K562 (cell line): Measurements from ENCODE around the gene ZNF37A. TPM values are rescaled to one million over a fixed set of nuclear protein-coding genes. Genes with fewer than 3 reads are reported as not detected.
A peak's percentile ranks its signal among the peaks of the same experiment; 100 is the strongest.

Experiments
- ATF1 ChIP-seq, 2 experiments: fragments of 450-650 bp in 1 of 2; IDR thresholded peaks; 2 replicates each; pipeline ENCODE4 v1.6.1; 2016; ENCODE audit warnings: missing compliant biosample characterization in 1 of 2, missing genetic modification characterization in 1 of 2
- BDP1 ChIP-seq: IDR thresholded peaks from 3 replicates; pipeline ENCODE4 v1.6.1; 2011; ENCODE audit not compliant: insufficient read length, insufficient read depth
- ETV5 ChIP-seq: sonication (generic); formaldehyde crosslinking; IDR thresholded peaks from 2 replicates; pipeline ENCODE4 v1.4.0; 2020; ENCODE audit warnings: low read depth, mild to moderate bottlenecking, missing genetic modification reagents
- LEF1 ChIP-seq: fragments of 450-650 bp; IDR thresholded peaks from 2 replicates; pipeline ENCODE4 v1.6.1; 2016; ENCODE audit warnings: mild to moderate bottlenecking
- MGA ChIP-seq: fragments of 450-650 bp; IDR thresholded peaks from 2 replicates; pipeline ENCODE4 v1.6.1; 2016; ENCODE audit warnings: mild to moderate bottlenecking, moderate library complexity
- PHF8 ChIP-seq: fragments of 200-600 bp; sonication (generic); IDR thresholded peaks from 2 replicates; pipeline ENCODE4 v1.6.1; 2012; ENCODE audit warnings: mixed run types, mild to moderate bottlenecking, inconsistent platforms, low read length, moderate library complexity, borderline replicate concordance
- ZBTB11 ChIP-seq, 3 experiments: fragments of 200-800 bp in 1 of 3; fragments of 250-450 bp in 1 of 3; fragments of 450-650 bp in 1 of 3; sonication (Bioruptor Pico) in 1 of 3; sonication (Bioruptor generic) in 1 of 3; formaldehyde crosslinking in 1 of 3; IDR thresholded peaks; 2 replicates each; pipeline versions ENCODE4 v1.6.1 to v1.8.0; 2016 to 2022; ENCODE audit warnings: mild to moderate bottlenecking in 2 of 3, missing genetic modification characterization in 2 of 3, missing compliant biosample characterization in 1 of 3, moderate library complexity in 1 of 3
- ZBTB12 ChIP-seq: fragments of 250-450 bp; sonication (Bioruptor Pico); IDR thresholded peaks from 2 replicates; pipeline ENCODE4 v1.4.0; 2020
- ZFX ChIP-seq: sonication (generic); formaldehyde crosslinking; IDR thresholded peaks from 2 replicates; pipeline ENCODE4 v1.8.0; 2022; ENCODE audit warnings: mild to moderate bottlenecking, missing genetic modification reagents, moderate library complexity
- ZSCAN32 ChIP-seq: fragments of 450-650 bp; formaldehyde crosslinking; IDR thresholded peaks from 2 replicates; pipeline ENCODE4 v1.4.0; 2020; ENCODE audit warnings: mild to moderate bottlenecking, moderate library complexity
- polyA plus RNA-seq, 8 experiments: library from polyadenylated mRNA; depleted of rRNA in 4 of 8; stranded (reverse) in 5 of 8; unstranded in 3 of 8; fragments of >200 nt; fragmentation: Nextera tagmentation in 2 of 8; fragmentation: Illumina TruSeq in 1 of 8; extraction: Ambion mirVana in 2 of 8; extraction: Trizol in 1 of 8; gene quantifications; 2 replicates each; pipeline versions ENCODE4 v1.2.1 to v1.2.3, GENCODE V29; 2011 to 2014; ENCODE audit warnings: inconsistent platforms in 1 of 8, missing spikeins in 1 of 8
- total RNA-seq, 7 experiments: library from RNA; depleted of rRNA in 6 of 7; stranded (reverse); fragments of >200 nt in 6 of 7; fragmentation: Illumina TruSeq in 2 of 7; extraction: Trizol in 2 of 7; gene quantifications; 2 replicates each; pipeline versions ENCODE4 v1.2.1 to v1.2.3, GENCODE V29; 2011 to 2021; ENCODE audit warnings: low replicate concordance in 1 of 7

ZNF37A gene
- total and polyA plus RNA-seq, 9 of the 15 experiments (the other 6 are each of a cell fraction or from before 2014, with no cell fraction given), result 4.1 to 21.6 (median 16.4) TPM

GRCh38 chr10:38094158-38094926, at the start of gene ZNF37A (continued):
- TF ChIP-seq ZBTB11 (CRISPR knock-in tag; IDR thresholded peaks at IDR 0.05) (0 out of 6 replicates have a peak, but pooled peaks of 1 of the 3 experiments have one; percentile 25), ZSCAN32 (no peak), ETV5 (CRISPR knock-in tag) (no peak), ZBTB12 (CRISPR knock-in tag) (0 out of 2 replicates have a peak, but pooled peaks have one; percentile 9), PHF8 (peak; percentile 74), ATF1 (CRISPR knock-in tag; IDR thresholded peaks at IDR 0.05) (no peak), ATF1 (tag; IDR thresholded peaks at IDR 0.05) (peak; percentile 74), BDP1 (no peak), ZFX (CRISPR knock-in tag) (peak; percentile 96), MGA (peak; percentile 89), LEF1 (no peak)
